SK-N-MC (cell line): ENCODE measurements around the gene TMA7.

Source experiments
- DNase-seq: peaks from one replicate; pipeline ENCODE4 v3.0.0-alpha.2; 2011; ENCODE audit warnings: low read depth, low spot score
- H3K27ac ChIP-seq: fragments of 200-600 bp; sonication (generic); 2 replicates; pipeline ENCODE4 v1.5.1; 2016; ENCODE audit warnings: mixed run types
- H3K36me3 ChIP-seq: fragments of 200-600 bp; sonication (generic); 2 replicates; pipeline ENCODE4 v1.6.1; 2017; ENCODE audit warnings: antibody characterized with exemption, low read length, mixed read lengths; ENCODE audit not compliant: insufficient read depth
- H3K4me3 ChIP-seq: fragments of 200-600 bp; sonication (generic); 2 replicates; pipeline ENCODE4 v1.5.1; 2016
- H3K9ac ChIP-seq: fragments of 200-600 bp; sonication (generic); 2 replicates; pipeline ENCODE4 v1.8.0; 2017; ENCODE audit warnings: mixed run types, mixed read lengths; ENCODE audit not compliant: insufficient read length
- H3K9me3 ChIP-seq: fragments of 200-600 bp; sonication (generic); 2 replicates; pipeline ENCODE4 v1.6.1; 2017; ENCODE audit warnings: low read depth, mild to moderate bottlenecking, antibody characterized with exemption, low read length, moderate library complexity, mixed read lengths
- EZH2 ChIP-seq: fragments of 200-600 bp; sonication (generic); IDR thresholded peaks from one replicate; pipeline ENCODE4 v1.6.1; 2017; ENCODE audit warnings: antibody characterized with exemption
- FOXP2 ChIP-seq: optimal IDR thresholded peaks from 2 replicates; pipeline ENCODE3; 2011; ENCODE audit warnings: mild to moderate bottlenecking, moderate library complexity; ENCODE audit not compliant: insufficient read depth; ENCODE audit errors: extremely low read length, control extremely low read depth
- POLR2AphosphoS5 ChIP-seq: IDR thresholded peaks from 2 replicates; pipeline ENCODE4 v1.6.1; 2012; ENCODE audit warnings: mild to moderate bottlenecking, low read depth, low read length, borderline replicate concordance

Gene TMA7

DNA sequence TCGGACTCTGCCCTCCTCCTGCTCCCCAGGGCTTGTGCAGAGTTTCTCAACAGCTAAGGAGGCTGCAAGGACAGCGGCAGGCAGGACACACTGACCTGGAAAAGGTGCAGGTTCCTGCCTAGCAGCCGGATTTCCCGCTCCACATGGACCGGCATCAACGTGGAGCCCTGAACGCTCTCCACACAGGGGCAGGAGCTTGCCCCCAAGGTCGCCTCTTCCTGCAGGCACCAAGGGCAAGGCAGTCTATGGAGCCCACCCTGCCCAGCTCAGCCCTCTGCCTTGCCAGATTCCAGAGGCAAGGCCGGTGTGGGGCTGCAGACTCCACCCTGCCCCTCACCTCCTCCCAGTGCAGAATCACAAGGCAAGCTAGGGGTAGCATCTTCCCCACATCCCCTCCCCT lies 20.9 kb upstream of the TMA7 start:
- H3K4me3 ChIP-seq, result no peak overlapping the region
- TF ChIP-seq POLR2AphosphoS5 (no peak), FOXP2 (no peak)
- no peak overlapping the region for H3K9ac ChIP-seq
- no peaks in the 10 kb centered on the region for H3K9me3 ChIP-seq
- no peaks in the 10 kb centered on the region for H3K36me3 ChIP-seq
- H3K27ac ChIP-seq, result no peak overlapping the region
- no peak for DNase-seq

DNA sequence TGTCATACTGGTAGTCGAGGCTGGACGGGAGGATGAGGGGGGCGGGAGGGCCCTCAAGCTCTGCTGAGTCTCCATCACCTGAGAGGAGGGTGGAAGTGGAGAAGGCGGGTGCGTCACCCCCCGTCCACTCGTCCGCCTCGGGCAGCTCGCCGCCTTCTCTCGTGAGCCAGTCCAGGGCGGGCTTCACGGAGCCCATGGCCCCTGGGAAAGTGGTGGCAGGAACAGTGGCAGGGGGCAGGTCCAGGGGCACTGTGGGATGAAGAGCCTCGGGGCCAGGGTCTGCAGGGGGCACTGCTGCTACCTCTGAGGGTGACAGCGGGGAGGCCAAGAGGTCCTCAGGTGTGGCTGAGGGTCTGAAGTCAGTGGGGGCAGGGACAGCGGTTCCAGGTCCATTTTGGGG lies 20.5 kb upstream of the TMA7 start:
- Histone ChIP-seq H3K36me3 (no peaks in the 10 kb centered on the region), H3K9ac (no peak overlapping the region), H3K4me3 (no peak overlapping the region), H3K27ac (no peak overlapping the region), H3K9me3 (no peaks in the 10 kb centered on the region)
- DNase-seq, result no peak
- TF ChIP-seq POLR2AphosphoS5 (no peak), FOXP2 (no peak), EZH2 (no peak)

DNA sequence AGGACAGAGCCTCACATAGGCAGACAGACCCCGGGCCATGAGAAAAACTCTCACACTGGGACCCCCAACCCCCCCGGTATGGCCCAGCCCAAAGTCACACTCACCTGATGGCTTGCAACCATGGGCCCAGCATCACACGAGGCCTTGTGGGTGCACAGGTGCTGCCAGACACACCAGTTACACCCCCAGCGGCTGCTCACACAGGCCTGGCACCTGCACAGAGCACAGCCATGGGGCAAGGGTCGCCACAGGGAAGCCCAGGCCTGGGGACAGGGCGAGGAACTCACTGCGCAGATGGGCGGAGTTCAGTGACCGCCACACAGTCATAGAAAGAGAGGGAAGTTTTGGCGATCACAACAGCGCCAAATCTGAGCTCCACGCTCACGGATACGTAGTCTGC lies 19.5 kb upstream of the TMA7 start:
- TF ChIP-seq POLR2AphosphoS5 (no peak), FOXP2 (no peak), EZH2 (no peak)
- Histone ChIP-seq H3K9me3 (no peaks in the 10 kb centered on the region), H3K4me3 (no peak overlapping the region), H3K9ac (no peak overlapping the region), H3K36me3 (no peaks in the 10 kb centered on the region), H3K27ac (no peak overlapping the region)
- DNase-seq, result no peak

DNA sequence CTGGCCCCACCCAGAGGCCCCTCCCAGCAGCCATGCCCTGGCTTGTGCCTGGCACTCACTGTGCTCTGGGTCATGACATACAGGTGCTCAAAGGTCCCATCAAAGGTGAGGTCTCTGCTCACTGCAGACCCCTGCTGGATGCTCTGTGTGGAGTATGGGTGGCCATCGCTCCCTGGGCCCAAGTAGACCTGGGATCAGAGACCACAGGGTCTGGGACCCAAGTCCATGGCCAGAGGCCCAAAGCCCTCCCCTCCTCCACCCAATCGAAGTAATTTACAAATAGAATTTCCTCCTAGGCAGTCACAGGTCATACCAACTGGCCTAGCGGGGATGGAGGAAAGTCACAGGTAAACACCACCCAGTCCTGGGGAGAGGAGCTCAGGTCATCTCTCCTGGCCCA lies 17.8 kb upstream of the TMA7 start:
- no peak for TF ChIP-seq POLR2AphosphoS5
- TF ChIP-seq EZH2, result no peak
- TF ChIP-seq FOXP2, result no peak
- H3K9ac ChIP-seq, result no peak overlapping the region
- no peaks in the 10 kb centered on the region for H3K36me3 ChIP-seq

DNA sequence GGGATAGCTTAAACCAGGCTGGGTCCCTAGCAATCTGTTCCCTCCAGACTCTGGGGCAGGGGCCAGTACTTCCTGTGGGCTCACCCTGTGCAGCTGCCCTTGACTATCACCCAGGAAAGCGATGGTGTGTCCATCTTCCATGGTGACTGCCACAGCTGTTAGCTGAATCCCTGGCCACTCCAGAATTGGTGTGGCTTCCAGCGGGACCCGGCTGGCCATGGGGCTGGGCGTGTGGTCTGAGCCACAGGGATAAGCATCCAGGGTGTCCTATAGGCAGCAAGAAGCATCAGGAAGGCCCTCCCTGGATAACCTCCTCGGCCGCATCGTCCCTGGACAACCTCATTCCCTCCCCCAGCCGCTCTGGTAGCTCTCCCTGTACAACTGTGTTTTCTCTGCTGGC lies 17.4 kb upstream of the TMA7 start:
- TF ChIP-seq FOXP2, result no peak
- no peak for TF ChIP-seq EZH2
- no peak for TF ChIP-seq POLR2AphosphoS5
- Histone ChIP-seq H3K27ac (no peak overlapping the region), H3K9ac (no peak overlapping the region), H3K36me3 (no peaks in the 10 kb centered on the region), H3K9me3 (no peaks in the 10 kb centered on the region), H3K4me3 (no peak overlapping the region)
- no peak for DNase-seq

More for the DNA sequence above, 17.8 kb upstream of the TMA7 start:
- no peak overlapping the region for H3K4me3 ChIP-seq
- no peaks in the 10 kb centered on the region for H3K9me3 ChIP-seq
- DNase-seq, result no peak
- H3K27ac ChIP-seq, result no peak overlapping the region

DNA sequence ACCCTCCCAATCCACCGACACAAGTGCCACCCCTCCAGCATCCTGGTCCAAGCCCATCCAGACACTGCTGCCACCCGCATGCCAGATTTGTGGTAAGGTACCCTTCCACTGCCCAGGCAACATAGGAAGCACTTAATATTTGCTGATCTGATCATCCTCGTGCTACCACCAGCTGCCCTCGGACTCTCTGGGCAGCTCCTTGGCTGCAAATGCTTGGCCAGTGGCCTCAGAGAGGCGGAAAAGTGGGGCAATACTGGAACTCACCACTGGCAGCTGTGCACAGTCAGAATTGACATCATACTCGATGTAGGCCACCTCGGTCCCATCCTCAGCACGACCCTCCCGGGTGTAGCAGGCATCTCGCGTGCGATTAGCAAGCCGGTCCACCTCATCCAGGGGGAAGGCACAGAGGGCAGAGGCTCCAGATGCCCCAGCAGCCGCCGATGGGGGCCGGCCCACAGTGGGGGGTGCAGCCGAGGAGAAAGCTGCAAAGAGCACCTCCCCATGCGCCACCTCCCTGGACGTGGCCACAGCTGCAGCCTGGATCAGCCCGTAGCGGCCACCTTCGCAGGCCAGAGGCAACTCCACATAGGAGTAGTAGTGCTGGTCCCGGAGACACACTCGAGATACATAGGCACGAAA lies 16.7 kb upstream of the TMA7 start:
- H3K27ac ChIP-seq, result no peak overlapping the region
- H3K9me3 ChIP-seq, result no peaks in the 10 kb centered on the region
- no peak for DNase-seq
- no peak overlapping the region for H3K4me3 ChIP-seq
- TF ChIP-seq FOXP2, result no peak
- no peak for TF ChIP-seq EZH2
- no peak overlapping the region for H3K9ac ChIP-seq
- no peaks in the 10 kb centered on the region for H3K36me3 ChIP-seq

DNA sequence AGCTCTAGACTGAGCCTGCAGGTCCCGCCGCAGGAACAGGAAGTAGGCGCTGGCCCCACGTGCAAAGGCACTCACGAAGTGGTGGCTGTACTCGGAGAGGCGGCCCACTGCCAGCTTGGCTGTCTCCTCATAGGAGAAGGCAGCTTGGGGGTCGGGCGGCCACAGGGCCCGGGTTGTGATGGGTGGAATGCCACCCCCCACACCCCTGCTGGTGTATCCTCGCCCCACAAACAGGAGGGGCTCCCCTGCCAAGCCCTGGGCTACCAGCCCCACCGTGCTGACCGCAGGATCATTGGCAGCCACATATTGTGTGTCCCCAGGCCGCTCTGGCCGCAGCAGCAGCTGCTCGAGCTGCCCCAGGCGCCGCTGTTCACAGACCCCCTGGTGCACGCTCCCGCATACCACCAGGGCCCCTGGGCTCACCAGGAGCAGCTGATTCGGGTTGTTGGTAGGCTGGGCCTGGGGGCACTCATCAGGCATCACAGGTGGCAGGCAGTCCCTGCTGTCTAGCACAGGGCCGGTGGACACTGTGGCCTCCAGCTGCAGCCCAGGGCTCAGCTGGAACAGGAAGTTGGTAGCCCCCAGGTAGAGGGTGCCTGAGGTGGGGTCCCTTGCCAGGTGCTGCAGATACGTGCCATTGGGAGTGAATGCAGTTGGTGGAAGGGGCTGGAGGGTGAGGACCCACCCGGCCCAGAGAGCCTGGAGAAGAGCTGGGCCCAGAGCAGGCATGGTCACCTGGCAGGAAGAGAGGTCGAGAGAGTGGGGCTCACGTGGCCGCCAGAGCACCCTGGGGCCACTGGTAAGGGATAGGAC lies 16.0 kb upstream of the TMA7 start:
- Histone ChIP-seq H3K4me3 (no peak overlapping the region), H3K9me3 (no peaks in the 10 kb centered on the region), H3K9ac (no peak overlapping the region), H3K27ac (no peak overlapping the region), H3K36me3 (no peaks in the 10 kb centered on the region)
- TF ChIP-seq EZH2, result no peak
- TF ChIP-seq FOXP2, result no peak
- no peak for TF ChIP-seq POLR2AphosphoS5
- DNase-seq, result no peak

DNA sequence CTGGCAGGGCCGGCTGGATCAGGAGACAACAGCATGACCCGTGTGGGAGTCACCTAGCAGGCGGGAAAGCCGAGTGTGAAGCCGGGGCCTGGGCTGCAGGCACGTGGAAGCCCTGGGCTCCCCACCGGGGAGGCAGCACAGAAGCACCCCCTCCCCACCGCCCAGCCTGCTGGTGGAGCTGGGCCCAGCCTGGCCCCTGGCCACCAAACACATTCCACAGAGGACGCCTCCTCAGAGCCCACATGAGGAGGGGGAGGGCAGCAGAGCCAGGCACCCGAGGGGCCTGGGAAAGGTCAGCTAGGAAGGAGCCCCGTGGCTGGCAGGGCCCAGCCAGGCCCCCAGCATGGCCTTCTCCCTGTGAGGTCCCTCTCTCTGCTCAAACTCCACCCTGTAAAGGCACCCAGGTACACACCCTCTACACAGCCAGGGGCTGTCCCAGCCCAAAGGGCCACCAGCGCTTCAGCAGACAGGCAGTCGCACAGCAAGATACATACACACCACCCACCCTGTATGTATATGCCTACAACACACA lies 14.7 kb upstream of the TMA7 start:
- Histone ChIP-seq H3K36me3 (no peaks in the 10 kb centered on the region), H3K4me3 (no peak overlapping the region), H3K9me3 (no peaks in the 10 kb centered on the region), H3K9ac (no peak overlapping the region), H3K27ac (no peak overlapping the region)
- DNase-seq, result no peak
- TF ChIP-seq FOXP2 (no peak), POLR2AphosphoS5 (no peak), EZH2 (no peak)
